GM19455 (cell line): ENCODE data around the gene ACLY.
"Not testable (repeated sequence)": the region's sequence is repeated elsewhere in the genome, so short reads cannot be mapped to it uniquely, and the experiment has no call there.

ENCODE experiments used
- ATAC-seq: cut with Tn5 transposase; IDR thresholded peaks from one replicate; pipeline ENCODE4 v1.9.1; 2021; ENCODE audit not compliant: unreplicated experiment

The ACLY gene

GRCh38 chr17:41939693-41940090, 20.9 kb upstream of the ACLY start:
- no peak for ATAC-seq

GRCh38 chr17:41939044-41939692, 20.4 kb upstream of the ACLY start:
- ATAC-seq: no peak

GRCh38 chr17:41937970-41938954, 19.5 kb upstream of the ACLY start:
- no peak for ATAC-seq

- no peak for ATAC-seq
Measured at GRCh38 chr17:41935641-41936040, 16.9 kb upstream of the ACLY start.

GRCh38 chr17:41932816-41933389, 14.2 kb upstream of the ACLY start:
- no peak for ATAC-seq

GRCh38 chr17:41931715-41932114, 13.0 kb upstream of the ACLY start:
- ATAC-seq: not testable (repeated sequence)

GRCh38 chr17:41930833-41931156, 12.0 kb upstream of the ACLY start:
- ATAC-seq: peak; percentile 23

GRCh38 chr17:41930009-41930832, 11.5 kb upstream of the ACLY start, which contains the start of gene ODAD4:
ODAD4 (plus strand) TSS chr17:41930617; CDS start chr17:41930724, 107 bp downstream.
- peak; percentile 94 for ATAC-seq

GRCh38 chr17:41928693-41929251, 10.0 kb upstream of the ACLY start:
- no peak for ATAC-seq

GRCh38 chr17:41925991-41926590, 7.3 kb upstream of the ACLY start:
- no peak for ATAC-seq

- no peak for ATAC-seq
Measured at GRCh38 chr17:41920580-41920955, 1.8 kb upstream of the ACLY start.

GRCh38 chr17:41919840-41920579, 1.3 kb upstream of the ACLY start:
- ATAC-seq: no peak

- peak; percentile 25 for ATAC-seq
Measured at GRCh38 chr17:41919165-41919817, 540 bp upstream of the ACLY start.

- ATAC-seq: peak; percentile 14
Measured at GRCh38 chr17:41917679-41918313, 955 bp downstream of the ACLY start.

GRCh38 chr17:41917192-41917591, 1.6 kb downstream of the ACLY start:
- ATAC-seq: no peak

- no peak for ATAC-seq
Measured at GRCh38 chr17:41915566-41915965, 3.2 kb downstream of the ACLY start.

- ATAC-seq: no peak
Measured at GRCh38 chr17:41915020-41915419, 3.7 kb downstream of the ACLY start.

- no peak for ATAC-seq
Measured at GRCh38 chr17:41914358-41914766, 4.4 kb downstream of the ACLY start.

GRCh38 chr17:41913798-41914197, 5.0 kb downstream of the ACLY start:
- ATAC-seq: no peak
